HepG2 (cell line): ENCODE measurements around the gene PIGN. TPM values are rescaled to one million over a fixed set of nuclear protein-coding genes. Genes with fewer than 3 reads are reported as not detected.

Experiments
- ATAC-seq: fragments of 200-7000 bp; cut with Tn5 transposase; 3 replicates; pipeline ENCODE4 v1.9.1; 2020; ENCODE audit warnings: mild to moderate bottlenecking, moderate library complexity
- BruUV-seq: library from RNA; stranded (reverse); fragments of 400-500 nt; replicated peaks from 2 replicates; lab custom pipeline; 2021; lab: Mats Ljungman, UMichigan
- CTCF ChIA-PET: fragments of 300-600 bp; formaldehyde crosslinking; extraction: SDS; loops from one replicate; lab custom pipeline; 2021; ENCODE audit warnings: low total read pairs, inconsistent platforms, low intra/inter-chr PET ratio; lab: Yijun Ruan, JAX
- POLR2A ChIA-PET: fragments of 350-600 bp; sonication (Branson Sonifier 250); formaldehyde crosslinking; loops from one replicate; lab custom pipeline; 2020; ENCODE audit warnings: antibody characterized with exemption, inconsistent platforms; lab: Yijun Ruan, JAX
- DNase-seq: peaks from one replicate; pipeline ENCODE4 v3.0.0-alpha.2; 2015; ENCODE audit warnings: low spot score
- FAIRE-seq: peaks from 3 replicates; lab custom pipeline; 2011; peaks lifted over from hg19 to GRCh38; lab: Jason Lieb, UNC
- H2AFZ ChIP-seq: one replicate; pipeline ENCODE4 v1.6.1; 2011; ENCODE audit warnings: low read length, inconsistent platforms
- H3K27ac ChIP-seq: fragments of 300-600 bp; 3 replicates; pipeline ENCODE4 v1.8.0; 2011; ENCODE audit warnings: mixed run types, mild to moderate bottlenecking, mixed read lengths, low read length, inconsistent platforms; ENCODE audit not compliant: insufficient read depth; ENCODE audit errors: extremely low read length
- H3K27me3 ChIP-seq, 2 experiments: fragments of 200-600 bp in 1 of 2; 2 replicates in 1 of 2; 3 replicates in 1 of 2; pipeline versions ENCODE4 v1.6.0 to v1.8.0; 2011; ENCODE audit warnings: low read length in 2 of 2, mild to moderate bottlenecking in 2 of 2, moderate library complexity in 2 of 2, inconsistent platforms in 1 of 2; ENCODE audit not compliant: insufficient read depth in 2 of 2, control insufficient read depth in 1 of 2
- H3K36me3 ChIP-seq, 2 experiments: fragments of 200-600 bp in 1 of 2; replicated peaks in 1 of 2; 2 replicates in 1 of 2; 3 replicates in 1 of 2; pipeline versions ENCODE4 v1.5.1 to v1.8.0; 2011; ENCODE audit warnings: low read length in 2 of 2, inconsistent platforms in 1 of 2; ENCODE audit not compliant: insufficient read depth in 2 of 2, control insufficient read depth in 1 of 2
- H3K4me1 ChIP-seq: 2 replicates; pipeline ENCODE4 v1.5.1; 2012; ENCODE audit warnings: low read length, inconsistent platforms; ENCODE audit not compliant: insufficient read depth
- H3K4me2 ChIP-seq: 2 replicates; pipeline ENCODE4 v1.6.0; 2011; ENCODE audit warnings: low read depth, low read length, inconsistent platforms
- H3K4me3 ChIP-seq, 3 experiments: fragments of 200-600 bp in 1 of 3; sonication (generic), shearing (Covaris generic) in 1 of 3; replicated peaks in 1 of 3; 2 replicates each; pipeline ENCODE4 v1.5.1; 2011 to 2016; ENCODE audit warnings: low read length in 3 of 3, inconsistent platforms in 2 of 3, low read depth in 2 of 3, mild to moderate bottlenecking in 2 of 3, control low read depth in 1 of 3, mixed read lengths in 1 of 3; ENCODE audit not compliant: insufficient read depth in 1 of 3
- H3K79me2 ChIP-seq: one replicate; pipeline ENCODE4 v1.6.1; 2011; ENCODE audit warnings: low read length, inconsistent platforms; ENCODE audit not compliant: insufficient read depth
- H3K9ac ChIP-seq: 2 replicates; pipeline ENCODE4 v1.6.0; 2011; ENCODE audit warnings: mild to moderate bottlenecking, low read depth, low read length, inconsistent platforms; ENCODE audit not compliant: insufficient read depth
- H3K9me3 ChIP-seq: 2 replicates; pipeline ENCODE4 v1.5.1; 2012; ENCODE audit warnings: mild to moderate bottlenecking, low read length
- H4K20me1 ChIP-seq: 2 replicates; pipeline ENCODE4 v1.6.0; 2011; ENCODE audit warnings: inconsistent platforms, mild to moderate bottlenecking, low read length, moderate library complexity; ENCODE audit not compliant: insufficient read depth
- AKNA ChIP-seq: sonication (generic); formaldehyde crosslinking; IDR thresholded peaks from 2 replicates; pipeline ENCODE4 v1.4.0; 2020; ENCODE audit warnings: missing genetic modification reagents, borderline replicate concordance
- ARHGAP35 ChIP-seq: sonication (generic); formaldehyde crosslinking; IDR thresholded peaks from 2 replicates; pipeline ENCODE4 v1.9.0; 2022; ENCODE audit warnings: mild to moderate bottlenecking, inconsistent platforms, moderate library complexity, missing genetic modification reagents, borderline replicate concordance
- BRD4 ChIP-seq: sonication (generic); formaldehyde crosslinking; IDR thresholded peaks from 2 replicates; pipeline ENCODE4 v1.4.0; 2020; ENCODE audit warnings: missing genetic modification reagents
- KMT2A ChIP-seq: sonication (generic); formaldehyde crosslinking; IDR thresholded peaks from 2 replicates; pipeline ENCODE4 v1.4.0; 2020; ENCODE audit warnings: missing genetic modification reagents
- MAFF ChIP-seq: IDR thresholded peaks from 2 replicates; pipeline ENCODE4 v1.6.1; 2011; ENCODE audit warnings: low read depth, low read length, improper control_type of control experiment
- MAFK ChIP-seq, 2 experiments: IDR thresholded peaks in 1 of 2; conservative IDR thresholded peaks in 1 of 2; 2 replicates each; pipeline ENCODE4 v1.6.1; 2011; ENCODE audit warnings: improper control_type of control experiment in 2 of 2, low read length in 2 of 2
- MIER2 ChIP-seq: IDR thresholded peaks from 2 replicates; pipeline ENCODE4 v1.6.1; 2016; ENCODE audit warnings: missing biosample characterization, missing genetic modification reagents
- NR2C2 ChIP-seq: sonication (generic); formaldehyde crosslinking; IDR thresholded peaks from 2 replicates; pipeline ENCODE4 v1.4.0; 2020; ENCODE audit warnings: missing genetic modification reagents, mild to moderate bottlenecking, moderate library complexity, borderline replicate concordance
- ZFP1 ChIP-seq: IDR thresholded peaks from 2 replicates; pipeline ENCODE4 v1.6.1; 2016
- ZNF205 ChIP-seq: IDR thresholded peaks from 2 replicates; pipeline ENCODE4 v1.6.1; 2018; ENCODE audit warnings: missing biosample characterization, missing genetic modification reagents
- ZNF34 ChIP-seq: sonication (generic); formaldehyde crosslinking; IDR thresholded peaks from 2 replicates; pipeline ENCODE4 v1.4.0; 2020; ENCODE audit warnings: mild to moderate bottlenecking, missing genetic modification reagents, borderline replicate concordance
- ZSCAN20 ChIP-seq: sonication (generic); formaldehyde crosslinking; IDR thresholded peaks from 2 replicates; pipeline ENCODE4 v1.4.0; 2020; ENCODE audit warnings: missing genetic modification reagents, mild to moderate bottlenecking, borderline replicate concordance
- WGBS: methylation state at CpG from one replicate; pipeline ENCODE4 v1.1.6; 2017; ENCODE audit warnings: low lambda C conversion rate; 5-methylcytosine and 5-hydroxymethylcytosine counted together
- in situ Hi-C: cut with HindIII; loops from 2 replicates; pipeline ENCODE4 v1.10.0; 2017; ENCODE audit warnings: low pct_unique_long_range_greater_than_20kb; ENCODE audit not compliant: extremely low pct_ligation_motif_present
- intact Hi-C: fragments of 100-400 bp; cut with micrococcal nuclease; formaldehyde crosslinking; loops from one replicate; pipeline ENCODE4 v1.10.0; 2022; ENCODE audit not compliant: unreplicated experiment
- polyA plus RNA-seq, 8 experiments: library from polyadenylated mRNA; depleted of rRNA in 3 of 8; stranded (reverse) in 7 of 8; unstranded in 1 of 8; fragments of >200 nt; fragmentation: Illumina TruSeq in 4 of 8; extraction: Trizol in 4 of 8; gene quantifications; 2 replicates each; pipeline versions ENCODE4 v1.2.1 to v1.2.3, GENCODE V29; 2011 to 2016; ENCODE audit warnings: low read depth in 4 of 8, missing spikeins in 1 of 8, mixed read lengths in 1 of 8; ENCODE audit not compliant: insufficient read depth in 1 of 8
- total RNA-seq, 5 experiments: library from RNA; depleted of rRNA; stranded (reverse); fragments of >200 nt; fragmentation: Illumina TruSeq; extraction: Trizol; gene quantifications; 2 replicates each; pipeline ENCODE4 v1.2.3, GENCODE V29; 2016; ENCODE audit warnings: low read depth in 1 of 5

PIGN gene
- total and polyA plus RNA-seq, 2 of the 13 experiments (the other 11 are each of a cell fraction or from before 2014, with no cell fraction given), result 15.5 to 33.6 TPM

- Histone ChIP-seq H3K27ac (no peak overlapping the region), H3K9ac (no peak overlapping the region), H3K4me3 (no peak overlapping the region), H4K20me1 (no peaks in the 10 kb centered on the region), H3K36me3 (peaks cover 0 to 11% of the 10 kb centered on the region in 2 experiments; a peak in 1 of 5 replicates), H3K79me2 (no peaks in the 10 kb centered on the region), H3K27me3 (no peaks in the 10 kb centered on the region), H3K9me3 (no peaks in the 10 kb centered on the region), H2AFZ (no peak overlapping the region), H3K4me2 (no peak overlapping the region), H3K4me1 (no peaks in the 10 kb centered on the region)
- intact Hi-C loops, result no loop called here
- WGBS, result 94% methylated on average over 5 of the region's 5 CpGs
- POLR2A ChIA-PET, result no interaction called here
- CTCF ChIA-PET, result no interaction called here
- DNase-seq (no peak), ATAC-seq (no peak), FAIRE-seq (no peak)
- no TSS peak for BruUV-seq
- TF ChIP-seq ZNF34 (CRISPR knock-in tag) (no peak), MAFF (peak; percentile 20; the same call in 1 of the 2 replicates), MAFK (conservative IDR thresholded peaks at IDR 0.05 in 1 of 2, IDR thresholded peaks at IDR 0.05 in 1 of 2; ENCODE audit: low read length in 2 of 2) (peak; percentile 32 to 53; a peak in 2 of 4 replicates)
- in situ Hi-C loops, result no loop called here
Measured at GRCh38 chr18:62091487-62092120, 95.3 kb downstream of the PIGN start.

- CTCF ChIA-PET, result no interaction called here
- in situ Hi-C loops, result no loop called here
- no peak for ATAC-seq
- TF ChIP-seq BRD4 (CRISPR knock-in tag) (no peak), ZNF205 (CRISPR knock-in tag) (no peak), KMT2A (CRISPR knock-in tag) (no peak), NR2C2 (CRISPR knock-in tag) (no peak), ARHGAP35 (CRISPR knock-in tag) (no peak), MIER2 (CRISPR knock-in tag) (no peak), ZSCAN20 (CRISPR knock-in tag) (no peak), AKNA (CRISPR knock-in tag) (no peak), ZFP1 (CRISPR knock-in tag) (no peak)
Measured at GRCh38 chr18:62089174-62089573, 97.7 kb downstream of the PIGN start.

More at GRCh38 chr18:62089174-62089573, 97.7 kb downstream of the PIGN start:
- intact Hi-C loops, result no loop called here
- Histone ChIP-seq H4K20me1 (no peaks in the 10 kb centered on the region), H3K36me3 (peaks cover 0 to 11% of the 10 kb centered on the region in 2 experiments; a peak in 1 of 5 replicates), H3K4me3 (no peak overlapping the region), H3K9me3 (no peaks in the 10 kb centered on the region), H3K79me2 (no peaks in the 10 kb centered on the region), H3K9ac (no peak overlapping the region), H3K4me2 (no peak overlapping the region), H3K27ac (no peak overlapping the region), H2AFZ (no peak overlapping the region), H3K4me1 (no peaks in the 10 kb centered on the region), H3K27me3 (no peaks in the 10 kb centered on the region)
- POLR2A ChIA-PET, result no interaction called here
- DNase-seq, result no peak
- BruUV-seq, result no TSS peak
- FAIRE-seq, result no peak
